H1 (cell line): ENCODE data around the gene GDPD4. TPM values are rescaled to one million over a fixed set of nuclear protein-coding genes. Genes with fewer than 3 reads are reported as not detected.

ENCODE experiments used
- CBX8 ChIP-seq: fragments of 300-800, 300-1000 bp; sonication (generic); IDR thresholded peaks from 2 replicates; pipeline ENCODE4 v1.7.1; 2016; ENCODE audit warnings: low read depth, low read length, borderline replicate concordance
- CEBPB ChIP-seq: IDR thresholded peaks from 2 replicates; pipeline ENCODE4 v1.6.1; 2012; ENCODE audit warnings: low read depth, low read length
- HDAC2 ChIP-seq, 2 experiments: fragments of 300-600 bp in 1 of 2; sonication (generic) in 1 of 2; IDR thresholded peaks; 2 replicates each; pipeline ENCODE4 v1.6.1; 2011 to 2012; ENCODE audit warnings: low read depth in 2 of 2, low read length in 2 of 2, mild to moderate bottlenecking in 2 of 2, moderate library complexity in 2 of 2, borderline replicate concordance in 1 of 2, inconsistent platforms in 1 of 2
- JUND ChIP-seq: IDR thresholded peaks from 2 replicates; pipeline ENCODE4 v1.6.1; 2011; ENCODE audit warnings: mild to moderate bottlenecking, improper control_type of control experiment, low read length
- MAX ChIP-seq: IDR thresholded peaks from 2 replicates; pipeline ENCODE4 v1.6.1; 2012; ENCODE audit warnings: inconsistent platforms
- POLR2AphosphoS5 ChIP-seq: IDR thresholded peaks from 2 replicates; pipeline ENCODE4 v1.6.1; 2011; ENCODE audit warnings: low read depth, low read length
- POU5F1 ChIP-seq: IDR thresholded peaks from 2 replicates; pipeline ENCODE4 v1.6.1; 2011; ENCODE audit warnings: low read depth, mild to moderate bottlenecking, low read length, moderate library complexity
- RXRA ChIP-seq: IDR thresholded peaks from 2 replicates; pipeline ENCODE4 v1.6.1; 2011; ENCODE audit warnings: low read depth, mild to moderate bottlenecking, low read length, moderate library complexity; ENCODE audit not compliant: insufficient read depth
- polyA plus RNA-seq, 7 experiments: library from polyadenylated mRNA; depleted of rRNA in 3 of 7; stranded (reverse) in 5 of 7; unstranded in 2 of 7; fragments of >200 nt in 5 of 7; fragments of 200-250 nt in 2 of 7; gene quantifications; 1 replicate in 5 of 7; 2 replicates in 1 of 7; 4 replicates in 1 of 7; pipeline versions ENCODE4 v1.2.1 to v1.2.3, GENCODE V29; 2011 to 2013; ENCODE audit warnings: missing spikeins in 2 of 7, mixed read lengths in 2 of 7
- total RNA-seq: library from RNA; stranded (reverse); fragmentation: NEBNext Ultra II Directional; extraction: Animal tissue kit (Norgen Biotek cat#: 25700); gene quantifications from 2 replicates; pipeline ENCODE4 v1.2.1, GENCODE V29; 2021

GDPD4 gene
- total and polyA plus RNA-seq, 2 of the 8 experiments (the other 6 are each of a cell fraction or from before 2014, with no cell fraction given) = not detected

- TF ChIP-seq HDAC2 (IDR thresholded peaks at IDR 0.05; ENCODE audit: borderline replicate concordance in 1 of 2, low read depth in 2 of 2, low read length in 2 of 2) (no peak), POLR2AphosphoS5 (no peak), MAX (no peak), CEBPB (no peak), POU5F1 (no peak), RXRA (no peak), JUND (no peak), CBX8 (no peak)
- TF ChIP-seq, all 59 proteins: peak for 0
Measured at GRCh38 chr11:77181226-77181625, 120.3 kb downstream of the GDPD4 start (continued).
